Activated gamma-delta T cell treated with Interleukin-2 at 50 U/mL for 16 hours (primary cell): Measurements from ENCODE around the gene GSTA5.
"Not testable (repeated sequence)": the region's sequence is repeated elsewhere in the genome, so short reads cannot be mapped to it uniquely, and the experiment has no call there.

Experiments
- DNase-seq: peaks from one replicate; pipeline ENCODE4 v3.0.0-alpha.2; 2020

GSTA5 gene

DNA sequence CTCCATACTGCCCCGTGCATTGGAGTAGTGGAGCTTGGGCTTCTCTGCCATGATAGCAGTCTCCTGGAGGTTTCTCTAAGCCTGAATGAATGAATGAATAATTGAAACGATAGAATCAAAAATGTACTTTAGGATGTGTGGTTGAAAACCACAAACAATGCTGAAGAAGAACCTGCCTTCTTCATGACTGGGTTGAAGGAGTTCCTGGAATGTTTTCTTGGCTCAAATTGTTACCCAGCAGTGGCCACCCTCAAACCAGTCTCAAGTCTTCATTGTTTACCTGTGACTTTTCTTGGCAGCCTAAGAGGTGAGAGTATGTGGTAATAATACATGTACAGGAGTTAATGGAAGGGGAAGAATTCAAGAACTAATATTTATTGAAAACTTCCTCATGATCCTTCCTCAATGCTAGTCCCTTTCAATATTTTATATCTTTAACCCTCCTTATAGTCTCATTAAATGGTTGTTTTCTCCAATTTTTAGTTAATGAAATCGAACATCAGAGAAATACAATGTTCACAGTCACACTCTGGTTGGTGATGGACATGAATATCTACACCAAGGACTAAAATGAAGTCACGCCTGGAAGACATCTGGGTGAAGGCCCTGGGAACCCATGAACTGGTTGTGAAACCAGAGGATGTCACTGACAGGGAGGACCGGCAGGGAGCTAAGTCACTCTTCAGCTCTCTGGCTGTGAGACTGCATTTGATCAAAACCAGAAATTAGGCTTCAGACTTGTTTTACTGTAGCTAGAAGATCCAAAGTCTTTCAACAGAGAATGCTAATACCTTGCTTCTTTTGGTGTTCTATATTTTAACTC is at the start of gene GSTA5:
TSS of gene GSTA5 (minus strand) at position 51 of the 823 bp plus-strand sequence.
- DNase-seq: no peak

GRCh38 chr6:52890018-52890417 is 49.4 kb upstream of the GSTA5 start:
- no peak for DNase-seq

DNA sequence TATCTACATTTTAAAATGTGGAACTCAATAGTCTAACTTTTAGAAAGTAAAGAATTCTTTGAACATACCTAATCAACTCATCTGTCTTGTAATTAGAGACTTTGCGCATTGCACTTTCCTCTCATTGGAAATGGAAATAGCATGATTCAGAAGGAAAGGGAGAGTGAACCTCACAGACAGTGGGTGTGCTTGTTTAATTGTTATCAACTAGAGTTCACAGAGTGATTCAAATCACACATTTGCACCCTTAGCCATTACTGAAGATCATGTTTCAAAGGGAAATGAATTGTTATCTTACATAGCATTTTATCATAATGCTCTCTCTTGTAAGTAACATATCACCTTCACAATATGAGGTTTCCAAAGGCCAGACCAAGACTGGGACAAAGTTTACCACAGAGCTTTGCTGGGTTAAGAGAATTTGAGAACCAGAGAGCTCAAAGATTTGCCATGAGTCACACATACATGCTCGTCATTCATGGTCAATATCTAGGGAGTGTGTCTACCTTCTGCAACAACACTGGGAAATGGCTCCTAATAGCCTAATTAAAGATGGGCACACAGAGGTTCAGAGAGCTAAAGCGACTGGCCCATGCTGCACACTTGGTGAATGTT is 47.4 kb upstream of the GSTA5 start:
- DNase-seq: no peak

- peak; percentile 62 for DNase-seq
Observed at GRCh38 chr6:52881996-52882841, 41.6 kb upstream of the GSTA5 start.

- no peak for DNase-seq
Observed at GRCh38 chr6:52881662-52881995, 41.0 kb upstream of the GSTA5 start.

GRCh38 chr6:52877786-52878185 is 37.2 kb upstream of the GSTA5 start:
- DNase-seq: no peak

DNA sequence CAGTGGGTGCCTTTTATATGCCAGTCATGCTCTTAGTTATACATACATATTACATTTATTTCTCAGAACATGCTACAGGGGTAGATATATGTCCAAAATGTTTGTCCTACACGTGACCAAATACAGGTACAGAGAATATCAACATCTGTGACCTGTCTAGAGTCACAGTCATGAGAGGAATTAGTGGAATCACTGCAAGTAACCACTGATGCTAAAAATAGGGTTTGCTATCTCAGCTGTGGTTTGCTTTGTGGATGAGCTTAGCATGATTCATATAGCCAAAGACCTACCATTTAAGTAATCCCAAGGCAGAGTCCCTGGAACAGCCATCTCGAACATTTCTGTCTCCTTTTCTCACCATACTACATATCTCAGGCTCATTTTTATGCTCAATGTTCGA is 36.6 kb upstream of the GSTA5 start:
- DNase-seq: no peak

DNA sequence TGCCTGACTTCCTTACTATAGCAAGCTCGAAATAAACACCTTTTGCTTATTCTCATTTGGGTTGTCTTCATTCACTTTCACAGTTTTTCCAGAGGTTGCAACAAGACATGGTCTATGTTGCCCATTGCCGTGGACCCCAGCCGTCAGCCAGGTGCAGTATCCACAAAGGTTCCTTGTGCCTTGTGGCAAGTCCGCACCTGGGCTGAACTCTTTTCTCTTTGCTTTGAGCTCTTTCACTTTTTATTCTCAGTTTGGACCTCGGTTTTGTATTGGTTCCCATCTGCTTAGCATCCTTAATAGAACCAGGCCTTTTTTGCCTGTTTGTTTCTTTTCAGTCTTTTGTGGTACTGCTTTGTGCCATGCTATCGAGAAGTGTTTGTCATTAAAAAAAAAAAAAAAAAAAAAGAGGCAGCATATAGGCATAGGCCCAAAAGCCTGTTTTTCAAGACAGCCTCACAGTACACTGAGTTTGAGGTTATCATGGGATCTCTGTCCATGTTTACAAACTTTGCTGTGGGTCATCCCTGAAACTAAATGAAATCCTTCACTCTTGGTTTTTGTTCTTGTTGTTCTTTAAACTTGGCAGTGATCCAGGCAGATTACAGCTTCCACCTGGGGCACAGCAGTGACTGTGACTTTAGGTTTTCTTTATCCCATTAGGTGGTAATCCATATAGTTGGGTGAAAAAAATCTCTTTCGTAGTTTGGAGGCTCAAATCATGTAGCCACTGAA is 35.6 kb upstream of the GSTA5 start:
- no peak for DNase-seq

GRCh38 chr6:52872031-52872430 is 31.4 kb upstream of the GSTA5 start:
- DNase-seq: no peak

- no peak for DNase-seq
Observed at GRCh38 chr6:52871621-52872020, 31.0 kb upstream of the GSTA5 start.

DNA sequence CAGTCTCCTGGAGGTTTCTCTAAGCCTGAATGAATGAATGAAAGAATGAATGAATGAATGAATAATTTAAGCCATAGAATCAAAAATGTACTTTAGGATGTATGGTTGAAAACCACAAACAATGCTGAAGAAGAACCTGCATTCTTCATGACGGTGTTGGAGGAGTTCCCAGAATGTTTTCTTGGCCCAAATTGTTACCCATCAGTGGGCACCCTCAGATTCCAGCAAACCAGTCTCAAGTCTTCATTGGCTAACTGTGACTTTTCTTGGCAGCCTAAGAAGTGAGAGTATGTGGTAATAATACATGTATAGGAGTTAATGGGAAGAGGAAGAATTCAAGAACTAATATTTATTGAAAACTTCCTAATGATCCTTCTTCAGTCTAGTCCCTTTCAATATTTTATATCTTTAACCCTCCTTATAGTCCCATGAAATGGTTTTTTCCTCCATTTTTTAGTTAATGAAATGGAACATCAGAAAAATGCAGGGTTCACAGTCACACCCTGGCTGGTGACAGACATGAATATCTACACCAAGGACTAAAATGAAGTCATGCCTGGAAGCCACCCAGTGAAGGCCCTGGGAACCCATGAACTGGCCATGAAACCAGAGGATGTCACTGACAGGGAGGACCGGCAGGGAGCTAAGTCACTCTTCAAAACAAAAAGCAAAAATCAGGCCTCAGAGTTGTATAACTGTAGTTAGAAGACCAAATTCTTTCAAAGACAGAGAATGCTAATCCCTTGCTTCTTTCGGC is 29.9 kb upstream of the GSTA5 start:
- DNase-seq: not testable (repeated sequence)

DNA sequence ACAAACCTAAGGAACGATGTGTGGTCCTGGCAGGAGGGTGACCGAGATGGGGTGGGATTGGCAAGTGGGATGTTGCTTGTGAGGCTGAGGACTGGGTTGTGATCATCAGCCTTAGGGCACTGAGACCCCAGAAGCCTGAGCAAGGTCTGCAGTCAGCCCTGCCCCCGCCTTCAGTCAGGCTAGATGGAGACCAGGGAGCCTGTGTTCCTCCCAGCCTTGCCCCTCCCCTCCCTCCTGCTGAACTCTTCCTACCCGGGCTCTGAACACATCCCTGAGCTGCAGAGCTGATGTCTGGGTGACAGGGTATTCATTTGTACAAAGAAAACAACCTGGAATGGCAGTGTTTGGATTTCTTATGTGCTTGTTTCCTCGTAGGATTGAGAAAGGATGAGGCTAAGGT is 28.3 kb upstream of the GSTA5 start:
- not testable (repeated sequence) for DNase-seq

DNA sequence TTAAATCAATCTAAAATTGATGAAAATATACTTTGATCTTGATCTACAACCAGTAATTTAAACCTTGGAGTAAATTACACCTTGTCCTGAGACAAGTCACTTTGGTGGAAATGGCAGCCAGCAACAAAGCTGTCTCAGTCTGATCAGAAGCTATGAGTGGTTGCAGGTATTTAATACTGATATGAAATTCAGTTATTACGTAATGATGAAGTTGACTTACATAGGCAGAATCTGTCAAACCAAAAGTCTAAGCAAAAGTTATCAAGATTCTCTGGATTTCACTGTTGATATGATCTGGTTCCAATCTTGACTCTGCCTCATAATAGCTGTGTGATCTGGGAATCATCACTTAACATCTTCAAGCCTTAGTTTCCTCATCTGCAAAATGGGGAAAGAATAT is 27.6 kb upstream of the GSTA5 start:
- no peak for DNase-seq

GRCh38 chr6:52861151-52861550 is 20.5 kb upstream of the GSTA5 start:
- DNase-seq: not testable (repeated sequence)

- DNase-seq: no peak
Observed at GRCh38 chr6:52858416-52858815, 17.8 kb upstream of the GSTA5 start.

DNA sequence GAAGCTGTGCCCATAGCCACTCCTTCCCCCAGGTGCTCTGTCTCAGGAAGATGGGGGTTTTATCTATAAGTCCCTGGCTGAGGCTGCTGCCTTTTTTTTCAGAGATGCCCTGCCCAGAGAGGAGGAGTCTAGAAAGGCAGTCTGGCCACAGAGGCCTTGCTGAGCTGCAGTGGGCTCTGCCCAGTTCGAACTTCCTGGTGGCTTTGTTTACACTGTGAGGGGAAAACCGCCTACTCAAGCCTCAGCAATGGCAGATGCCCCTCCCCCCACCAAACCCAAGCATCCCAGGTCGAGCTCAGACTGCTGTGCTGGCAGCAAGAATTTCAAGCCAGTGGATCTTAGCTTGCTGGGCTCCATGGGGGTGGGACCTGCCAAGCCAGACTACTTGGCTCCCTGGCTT is 15.5 kb upstream of the GSTA5 start:
- not testable (repeated sequence) for DNase-seq

DNA sequence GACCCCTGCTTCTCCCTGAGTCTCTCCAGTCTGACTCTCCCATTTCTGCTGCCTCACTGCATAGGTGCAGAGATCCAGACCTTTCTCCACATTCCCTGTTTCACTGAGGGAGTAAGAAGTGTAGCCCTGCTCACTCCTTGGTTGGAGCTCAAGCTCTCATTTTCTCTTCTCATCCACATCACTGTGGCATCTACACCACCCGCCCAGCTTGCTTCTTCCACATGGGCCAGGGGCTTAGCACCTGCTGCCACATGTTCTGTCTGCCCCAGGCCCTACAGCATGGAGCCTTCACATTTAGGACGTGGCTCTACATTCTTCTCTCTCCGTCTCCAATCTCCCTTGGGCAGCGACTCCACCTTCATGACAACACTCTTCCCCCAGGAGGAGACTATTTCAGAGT is 8.5 kb upstream of the GSTA5 start:
- no peak for DNase-seq

DNA sequence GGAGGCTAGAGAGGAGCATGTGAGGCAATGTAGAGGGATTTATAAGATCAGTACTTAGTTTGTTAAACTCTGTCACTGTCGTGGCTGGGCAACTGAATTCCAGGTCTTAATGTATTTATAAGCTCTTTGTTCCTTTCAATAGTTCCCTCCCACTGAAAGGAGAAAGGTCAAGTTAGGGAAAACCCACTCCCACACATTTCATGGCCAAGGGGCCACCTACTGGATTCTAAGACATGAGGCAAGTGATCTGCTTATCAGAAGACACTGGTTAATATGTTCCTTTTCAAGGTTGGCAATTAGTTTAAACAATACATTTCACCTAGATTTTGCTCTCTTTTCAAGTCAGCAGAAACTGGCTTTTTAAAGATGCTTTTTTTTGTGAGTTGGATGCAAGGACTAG is 5.4 kb upstream of the GSTA5 start:
- no peak for DNase-seq

GRCh38 chr6:52843605-52844004 is 3.0 kb upstream of the GSTA5 start:
- no peak for DNase-seq

DNA sequence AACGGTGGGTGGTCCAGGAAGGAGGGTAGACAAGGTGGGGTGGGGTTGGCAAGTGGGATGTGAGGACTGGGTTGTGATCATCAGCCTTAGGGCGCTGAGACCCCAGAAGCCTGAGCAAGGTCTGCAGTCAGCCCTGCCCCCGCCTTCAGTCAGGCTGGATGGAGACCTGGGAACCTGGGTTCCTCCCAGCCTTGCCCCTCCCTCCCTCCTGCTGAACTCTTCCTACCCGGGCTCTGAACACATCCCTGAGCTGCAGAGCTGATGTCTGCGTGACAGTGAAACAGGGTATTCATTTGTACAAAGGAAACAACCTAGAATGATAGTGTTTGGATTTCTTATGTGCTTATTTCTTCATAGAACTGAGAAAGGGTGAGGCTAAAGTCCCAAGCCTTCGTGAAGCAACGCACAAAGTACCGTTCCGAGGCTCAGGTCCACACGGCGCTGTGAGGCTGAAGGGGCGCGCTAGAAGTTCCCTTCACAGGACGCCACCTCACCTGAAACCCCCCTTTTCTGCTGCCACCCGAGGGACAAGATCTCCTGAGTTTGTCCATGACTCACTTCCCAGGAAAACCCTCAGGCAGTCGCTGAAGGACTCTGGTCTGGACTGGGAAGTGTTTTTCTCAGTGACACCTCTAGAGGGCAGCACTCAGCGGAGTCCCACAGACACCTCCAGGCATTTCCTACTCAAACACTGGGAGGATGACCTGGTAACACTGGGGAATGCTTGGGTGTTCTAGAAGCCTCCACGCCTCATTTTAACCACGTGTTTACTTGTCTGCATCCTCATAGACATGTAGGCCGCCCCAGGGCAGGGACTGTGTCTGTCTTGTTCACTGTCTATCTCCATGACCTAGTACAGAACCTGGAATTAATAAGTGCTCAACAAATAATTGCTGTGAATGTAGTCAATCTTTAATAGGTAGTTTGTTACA is 1.2 kb downstream of the GSTA5 start:
- DNase-seq: peak; percentile 41

- no peak for DNase-seq
Observed at GRCh38 chr6:52834481-52834880, 6.1 kb downstream of the GSTA5 start.
